Measurements from ENCODE around the gene OPN3. TPM values are rescaled to one million over a fixed set of nuclear protein-coding genes. Genes with fewer than 3 reads are reported as not detected.

OPN3 gene
- total RNA-seq, 1 experiment from 2014 or later, result 10.0 TPM

DNA sequence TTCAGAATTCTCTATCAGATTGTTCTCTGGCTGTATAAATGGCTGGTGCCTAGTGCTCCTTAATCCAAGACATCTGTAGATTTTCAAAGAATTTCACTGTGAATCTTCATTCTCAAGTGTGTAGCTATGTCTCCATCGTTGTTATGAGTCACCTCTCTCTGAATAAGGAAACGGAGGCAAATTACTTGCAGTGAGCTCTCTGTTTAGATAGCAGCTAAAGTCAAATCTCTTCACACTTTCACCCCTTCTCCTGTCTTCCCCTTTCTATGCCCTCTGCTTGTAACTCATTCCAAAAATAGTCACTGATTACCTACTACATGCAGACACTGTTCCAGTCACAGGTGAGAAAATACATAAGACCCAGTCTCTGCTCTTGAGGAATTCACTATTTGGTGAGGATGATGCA, 39.7 kb downstream of the OPN3 start:
- H3K18ac ChIP-seq (ENCODE audit: insufficient read length, low read depth, low read length), result no peak overlapping the region
- no peak overlapping the region for H3K27ac ChIP-seq (ENCODE audit: insufficient read length, low read depth, low read length)
- no peak overlapping the region for H3K14ac ChIP-seq (ENCODE audit: insufficient read depth, low read length)

More for the DNA sequence above, 39.7 kb downstream of the OPN3 start:
- peaks cover 0 to 3% (median 0%) of the 10 kb centered on the region in 3 experiments; a peak in 3 of 7 replicates for H3K36me3 Mint-ChIP-seq (ENCODE audit: insufficient read depth in 1 of 3, low read depth in 3 of 3)
- Histone ChIP-seq H3K79me2 (ENCODE audit: insufficient read depth, low read length) (no peaks in the 10 kb centered on the region), H3K23ac (ENCODE audit: insufficient read length, low read depth, low read length) (no peak overlapping the region), H3T11ph (ENCODE audit: low read length) (no peak overlapping the region), H2BK20ac (ENCODE audit: low read depth, low read length, poor library complexity, severe bottlenecking) (no peak overlapping the region), H2AK5ac (ENCODE audit: insufficient read length, low read length) (no peak overlapping the region), H3K23me2 (ENCODE audit: insufficient read length, low read depth, low read length, poor library complexity, severe bottlenecking) (no peaks in the 10 kb centered on the region), H3K56ac (ENCODE audit: insufficient read length, low read depth, low read length) (no peak overlapping the region), H4K5ac (ENCODE audit: insufficient read length, low read depth, low read length) (peak overlapping the region; percentile 70), H2BK5ac (ENCODE audit: insufficient read length, low read length) (no peak overlapping the region), H4K91ac (ENCODE audit: insufficient read length, low read depth, low read length) (no peak overlapping the region), H2BK120ac (ENCODE audit: low read depth, low read length, poor library complexity, severe bottlenecking) (no peak overlapping the region), H4K20me1 (ENCODE audit: control insufficient read depth, insufficient read depth, insufficient read length) (no peaks in the 10 kb centered on the region), H3K79me1 (ENCODE audit: insufficient read depth, low read depth, low read length, poor library complexity, severe bottlenecking) (no peaks in the 10 kb centered on the region), H2AFZ (ENCODE audit: low read length) (no peak overlapping the region), H3K4ac (ENCODE audit: low read depth, low read length) (no peak overlapping the region), H3K9me3 (ENCODE audit: control insufficient read depth, low read depth, low read length) (no peaks in the 10 kb centered on the region), H3K27me3 (ENCODE audit: insufficient read depth, low read length) (no peaks in the 10 kb centered on the region), H3K4me2 (ENCODE audit: insufficient read depth, insufficient read length, low read length) (no peak overlapping the region), H3K9ac (ENCODE audit: extremely low read depth, insufficient read length, low read length) (no peak overlapping the region), H2BK12ac (ENCODE audit: insufficient read length, low read depth, low read length) (no peak overlapping the region), H2BK15ac (ENCODE audit: low read depth, low read length) (no peak overlapping the region), H4K8ac (replicated peaks; ENCODE audit: insufficient read length, low read depth, low read length) (no peak overlapping the region), H3K4me1 (ENCODE audit: insufficient read depth, low read length) (no peaks in the 10 kb centered on the region)
- no CpG with 5 or more reads among the region's 2 CpGs for WGBS (ENCODE audit: extremely low coverage, insufficient read length, low lambda C conversion rate)
- no peak for DNase-seq
- H3K9me3 Mint-ChIP-seq, result no peaks in the 10 kb centered on the region
- H3K27ac Mint-ChIP-seq, result no peak overlapping the region
- H3K4me3 Mint-ChIP-seq, result no peak overlapping the region
- TF ChIP-seq, protein P1, sequence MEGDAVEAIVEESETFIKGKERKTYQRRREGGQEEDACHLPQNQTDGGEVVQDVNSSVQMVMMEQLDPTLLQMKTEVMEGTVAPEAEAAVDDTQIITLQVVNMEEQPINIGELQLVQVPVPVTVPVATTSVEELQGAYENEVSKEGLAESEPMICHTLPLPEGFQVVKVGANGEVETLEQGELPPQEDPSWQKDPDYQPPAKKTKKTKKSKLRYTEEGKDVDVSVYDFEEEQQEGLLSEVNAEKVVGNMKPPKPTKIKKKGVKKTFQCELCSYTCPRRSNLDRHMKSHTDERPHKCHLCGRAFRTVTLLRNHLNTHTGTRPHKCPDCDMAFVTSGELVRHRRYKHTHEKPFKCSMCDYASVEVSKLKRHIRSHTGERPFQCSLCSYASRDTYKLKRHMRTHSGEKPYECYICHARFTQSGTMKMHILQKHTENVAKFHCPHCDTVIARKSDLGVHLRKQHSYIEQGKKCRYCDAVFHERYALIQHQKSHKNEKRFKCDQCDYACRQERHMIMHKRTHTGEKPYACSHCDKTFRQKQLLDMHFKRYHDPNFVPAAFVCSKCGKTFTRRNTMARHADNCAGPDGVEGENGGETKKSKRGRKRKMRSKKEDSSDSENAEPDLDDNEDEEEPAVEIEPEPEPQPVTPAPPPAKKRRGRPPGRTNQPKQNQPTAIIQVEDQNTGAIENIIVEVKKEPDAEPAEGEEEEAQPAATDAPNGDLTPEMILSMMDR (conservative IDR thresholded peaks at IDR 0.05), result no peak
- H3K4me1 Mint-ChIP-seq, result peaks cover 0 to 5% of the 10 kb centered on the region in 2 experiments; a peak in 2 of 4 replicates
- no peaks in the 10 kb centered on the region for H3K27me3 Mint-ChIP-seq (ENCODE audit: low read depth)

Data from H9 (cell line).